ENCODE data around the gene PRXL2B.

- TF ChIP-seq TAF1 (IDR thresholded peaks at IDR 0.05; ENCODE audit: borderline replicate concordance, low read depth, low read length) (no peak), POLR2AphosphoS5 (IDR thresholded peaks at IDR 0.05; ENCODE audit: low read depth, low read length) (no peak)
Observed at GRCh38 chr1:2553871-2554620, 32.5 kb upstream of the PRXL2B start.
